Stimulated activated CD4-positive, alpha-beta T cell treated with anti-CD3 and anti-CD28 coated beads, TNF-alpha, amount 100 ng/mL, for 48 hours (primary cell): Measurements from ENCODE around the gene MTCL1.
A peak's percentile ranks its signal among the peaks of the same experiment; 100 is the strongest.

Experiments
- DNase-seq, 3 donors: peaks; one replicate each; pipeline ENCODE4 v3.0.0-alpha.2; 2020; ENCODE audit warnings: low read depth in 3 of 3

The MTCL1 gene

DNA sequence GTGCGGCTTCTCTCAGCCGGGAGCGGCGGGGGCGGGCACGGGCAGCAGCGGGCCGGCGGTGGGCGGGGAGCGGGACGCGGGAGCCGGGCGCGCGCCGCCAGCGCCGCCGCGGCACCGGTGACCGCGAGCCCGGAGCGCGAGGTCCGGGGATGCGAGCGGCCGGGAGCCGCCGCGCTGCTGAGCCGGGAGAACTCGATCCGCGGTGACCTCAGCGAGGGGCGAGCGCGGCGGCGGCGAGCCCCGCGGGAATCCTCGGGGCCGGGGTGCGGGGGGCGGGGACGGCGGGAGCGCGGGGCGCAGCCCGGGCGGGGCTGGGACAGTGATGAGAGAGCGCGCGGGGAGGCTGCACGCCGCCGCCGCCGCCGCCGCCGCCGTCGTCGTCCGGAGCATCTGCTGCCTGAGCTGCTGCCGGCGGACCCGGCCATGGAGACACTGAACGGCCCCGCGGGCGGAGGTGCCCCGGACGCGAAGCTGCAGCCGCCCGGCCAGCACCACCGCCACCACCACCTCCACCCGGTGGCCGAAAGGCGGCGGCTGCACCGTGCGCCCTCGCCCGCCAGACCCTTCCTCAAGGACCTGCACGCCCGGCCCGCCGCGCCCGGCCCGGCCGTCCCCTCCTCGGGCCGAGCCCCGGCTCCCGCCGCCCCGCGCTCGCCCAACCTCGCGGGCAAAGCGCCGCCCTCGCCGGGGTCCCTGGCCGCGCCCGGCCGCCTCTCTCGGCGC is at the start of gene MTCL1:
Gene MTCL1, plus strand, starts transcription at position 319 of the 723 bp plus-strand sequence. Its CDS starts 105 bp downstream, at position 424.
- peak in 1 of 3 donors; percentile 28 for DNase-seq

DNA sequence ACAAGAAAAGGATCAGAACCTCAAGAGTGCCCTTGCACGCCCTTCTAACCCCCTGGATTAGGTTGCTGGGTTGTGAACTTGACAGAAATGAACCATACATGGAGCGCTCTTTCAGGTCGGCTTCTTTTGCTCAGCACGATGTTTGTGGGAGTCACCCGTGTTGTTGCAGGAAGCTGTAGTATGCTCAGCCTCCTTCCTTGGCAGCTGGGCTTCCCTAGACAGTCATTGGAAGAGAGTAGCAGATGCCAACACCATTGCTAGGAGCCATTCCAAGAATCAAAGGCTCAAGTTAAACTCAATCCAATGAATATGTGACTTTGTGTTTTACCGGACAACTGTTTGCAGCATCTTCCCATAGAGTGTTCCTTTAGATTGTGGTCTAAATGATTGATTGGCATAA is 49.1 kb upstream of the MTCL1 start:
- no peak for DNase-seq

DNA sequence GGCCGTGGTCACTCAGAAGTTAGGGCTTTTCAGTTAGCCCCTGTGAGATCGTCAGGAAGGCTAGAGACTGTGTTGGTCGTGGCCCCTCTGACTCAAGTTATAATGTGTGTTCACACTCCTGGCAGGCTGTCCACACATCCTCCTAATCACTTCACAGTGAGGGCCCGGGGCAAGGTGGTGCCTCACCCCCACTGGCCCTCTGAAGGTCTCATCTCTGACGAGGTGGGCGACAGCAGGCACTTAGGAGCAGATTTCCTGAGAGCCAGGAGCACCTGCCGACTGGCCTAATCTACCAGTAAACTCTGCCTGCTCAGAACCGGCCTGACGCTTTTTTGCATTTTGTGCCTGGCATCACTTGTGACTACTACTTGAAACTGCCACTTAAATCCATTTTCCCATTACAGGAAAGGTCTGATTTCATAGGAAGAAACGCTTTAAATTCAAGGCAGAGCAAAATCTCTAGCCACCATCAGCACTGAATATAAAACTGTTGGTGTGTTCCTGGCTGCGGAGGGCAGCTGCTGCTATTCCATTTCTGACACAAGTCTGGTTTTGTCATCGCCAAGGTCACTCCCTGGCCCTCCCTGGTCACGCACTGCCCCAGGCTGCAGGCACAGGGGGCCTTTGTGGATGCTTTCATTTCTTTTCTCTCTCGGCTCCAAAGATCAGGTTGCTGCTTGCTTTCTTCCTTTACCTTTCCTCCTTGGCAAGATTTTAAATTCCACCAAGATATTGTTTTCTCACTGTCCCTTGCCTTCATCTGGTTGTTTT is 48.1 kb upstream of the MTCL1 start:
- no peak for DNase-seq

DNA sequence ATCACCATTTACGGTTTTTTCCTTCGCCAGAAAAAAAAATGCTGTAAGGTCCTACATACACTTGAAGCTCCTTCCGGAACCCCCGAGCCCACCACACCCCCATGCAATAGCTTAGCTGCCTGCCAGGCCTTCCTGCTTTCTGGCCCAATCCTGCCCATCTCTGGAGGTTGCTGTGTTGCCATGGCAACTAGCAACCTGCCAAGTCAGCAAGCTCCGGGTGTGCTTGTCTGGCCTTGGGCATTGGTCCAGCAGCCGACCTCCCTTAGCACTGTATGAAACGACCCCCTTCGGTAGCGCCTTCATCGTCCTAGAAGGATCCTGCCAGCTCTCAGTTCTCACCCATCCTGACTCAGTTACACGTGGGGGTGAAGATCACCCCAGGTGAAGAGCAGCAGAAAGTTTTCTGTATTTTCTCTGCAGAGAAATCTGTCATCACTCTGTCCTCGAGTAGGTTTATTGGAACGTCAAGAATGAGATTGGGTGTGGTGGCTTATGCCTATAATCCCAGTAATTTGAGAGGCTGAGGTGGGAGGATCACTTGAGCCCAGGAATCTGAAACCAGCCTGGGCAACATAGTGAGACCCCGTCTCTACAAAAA is 47.4 kb upstream of the MTCL1 start:
- DNase-seq: no peak

DNA sequence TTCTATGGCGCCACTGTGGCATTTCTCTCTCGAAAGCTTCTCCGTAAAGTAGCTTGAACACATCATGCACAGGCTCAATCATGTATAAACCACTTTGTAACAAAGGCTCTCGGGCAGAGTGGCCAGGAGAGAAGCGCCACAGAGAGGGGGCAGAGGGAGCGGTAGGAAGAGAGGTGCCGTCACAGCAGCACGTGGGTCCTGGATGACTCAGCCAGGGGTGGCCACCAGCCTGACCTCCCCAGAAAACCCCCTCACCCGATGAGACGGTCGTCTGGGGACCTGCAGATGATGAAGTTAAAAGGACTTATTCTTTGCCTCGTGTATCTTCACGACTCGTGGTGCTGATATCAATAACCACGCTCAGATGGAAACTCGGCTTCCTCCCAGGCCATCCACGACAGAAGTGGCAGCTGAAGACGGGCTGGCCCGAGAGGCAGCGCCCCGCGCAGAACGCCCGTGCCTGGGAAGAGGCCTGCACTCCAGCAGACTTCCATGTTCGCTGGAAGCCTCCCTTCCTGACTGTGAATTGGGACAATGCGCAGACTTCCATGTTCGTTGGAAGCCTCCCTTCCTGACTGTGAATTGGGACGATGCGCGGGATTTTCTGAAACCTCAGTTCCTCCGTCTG is 46.4 kb upstream of the MTCL1 start:
- no peak for DNase-seq

DNA sequence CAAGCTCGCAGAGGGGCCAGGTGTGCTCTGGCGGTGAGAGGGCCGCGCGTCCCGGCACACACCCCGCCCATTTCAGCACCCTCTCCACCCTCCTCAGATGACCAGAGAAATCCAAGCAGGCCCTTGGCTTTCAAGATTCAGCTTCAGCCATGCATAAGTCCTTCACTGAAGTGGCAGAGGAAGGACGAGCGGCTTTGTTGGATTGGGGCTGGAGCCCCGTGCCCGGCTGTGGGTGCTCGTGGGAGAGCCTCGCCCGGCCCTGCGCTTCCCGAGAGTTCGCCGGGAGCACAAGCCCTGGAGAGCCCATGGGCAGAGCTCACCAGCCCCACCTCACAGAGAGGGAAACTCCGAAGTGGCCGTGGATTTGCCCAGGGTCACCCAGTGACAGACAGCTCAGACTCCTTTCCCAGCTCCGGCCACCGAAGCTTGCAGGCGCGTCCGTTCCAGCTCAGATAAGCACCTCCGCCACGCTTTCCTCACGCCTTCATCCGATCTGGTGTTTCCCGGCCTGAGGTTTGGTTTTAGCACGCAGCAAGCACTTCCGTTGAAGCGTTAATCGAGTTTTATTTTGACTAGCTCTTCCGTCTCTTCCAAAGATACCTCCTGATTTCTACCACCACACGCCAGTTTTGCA is 45.6 kb upstream of the MTCL1 start:
- no peak for DNase-seq

DNA sequence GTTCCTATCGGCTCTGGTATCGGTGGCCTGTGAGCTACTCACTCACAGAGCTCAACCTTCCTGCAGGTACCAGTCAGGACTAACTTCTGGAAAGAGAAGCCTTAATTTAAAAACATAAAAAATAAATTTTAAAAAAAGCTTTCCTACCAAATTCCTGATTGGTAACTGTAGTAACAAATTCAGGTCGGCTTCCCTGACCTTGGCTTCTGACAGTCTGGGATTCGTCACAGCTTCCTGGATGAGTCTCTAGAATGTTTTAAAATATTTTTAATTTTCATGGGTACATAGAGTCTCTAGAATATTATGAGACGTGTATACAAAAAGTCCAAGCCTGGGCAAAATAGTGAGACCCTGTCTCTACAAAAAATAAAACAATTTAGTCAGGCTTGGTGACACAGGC is 45.0 kb upstream of the MTCL1 start:
- DNase-seq: no peak

DNA sequence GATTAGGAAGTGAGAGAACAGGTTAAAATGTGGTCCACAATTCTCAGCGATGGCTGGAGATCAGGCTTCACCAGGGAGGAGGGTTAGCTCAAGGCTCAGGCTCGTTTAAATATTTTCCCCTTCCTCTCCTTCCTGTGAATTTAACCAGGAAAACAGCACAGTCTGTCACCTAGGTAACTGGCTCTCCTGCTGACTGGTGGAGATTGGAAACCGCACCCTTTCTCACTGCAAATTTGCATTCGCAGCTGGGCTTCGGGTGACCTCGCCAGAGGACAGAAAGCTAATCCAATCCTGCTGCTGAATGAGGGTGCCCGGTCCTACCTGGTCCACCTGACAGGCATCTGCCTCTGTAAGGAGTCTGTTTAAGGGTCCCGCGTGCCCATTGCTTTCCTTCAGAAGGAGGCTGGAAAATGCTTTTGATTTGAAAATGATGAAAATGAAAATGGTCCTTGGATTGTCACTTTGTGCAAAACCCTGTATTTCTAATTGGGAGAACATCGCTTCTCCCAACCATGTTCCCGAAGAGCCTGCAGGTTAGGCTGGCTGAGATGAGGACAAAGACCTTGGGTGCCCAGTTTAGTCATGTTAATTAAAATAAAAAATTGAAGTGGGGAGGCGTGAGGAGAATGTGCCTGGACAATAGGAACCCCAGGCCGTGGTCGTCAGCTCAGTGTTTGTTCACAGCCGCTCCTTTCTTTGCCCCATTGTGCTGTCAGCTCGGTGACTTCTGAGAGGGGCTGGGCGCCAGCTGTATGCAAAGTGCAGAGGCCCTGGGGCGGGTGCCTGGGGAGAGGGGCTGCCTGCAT is 43.4 kb upstream of the MTCL1 start:
- DNase-seq: no peak

DNA sequence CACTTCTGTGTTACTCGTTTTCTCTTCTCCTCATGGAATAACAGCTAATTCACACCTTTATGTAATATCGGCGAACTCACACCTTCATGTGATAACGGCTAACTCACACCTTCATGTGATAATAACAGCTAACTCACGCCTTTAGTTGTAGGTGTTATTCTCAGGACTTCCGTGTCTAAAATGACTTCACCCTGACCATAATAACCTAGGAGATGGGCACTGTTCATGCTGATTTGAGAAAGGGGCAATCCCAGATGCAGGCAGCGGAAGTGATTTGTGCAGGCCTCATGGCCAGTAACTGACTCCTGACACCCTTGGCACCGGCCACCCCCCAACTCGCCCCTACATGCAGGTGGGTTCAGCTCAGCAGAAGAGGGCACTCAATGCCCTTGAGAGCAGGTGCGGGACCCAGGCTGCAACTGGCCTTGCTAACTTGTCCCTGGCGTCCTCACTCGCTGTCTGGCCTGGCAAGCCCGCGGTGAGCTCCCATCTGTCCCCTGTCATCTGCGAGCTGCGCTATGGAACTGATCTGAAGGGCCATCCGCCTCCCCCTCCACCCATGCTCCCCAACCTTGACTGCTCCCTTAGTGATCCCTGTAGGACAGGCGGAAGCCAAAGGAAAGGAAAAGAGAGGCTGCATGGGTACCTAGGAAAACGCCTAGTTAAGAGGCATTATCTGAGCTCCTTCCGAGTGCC is 42.6 kb upstream of the MTCL1 start:
- DNase-seq: no peak

DNA sequence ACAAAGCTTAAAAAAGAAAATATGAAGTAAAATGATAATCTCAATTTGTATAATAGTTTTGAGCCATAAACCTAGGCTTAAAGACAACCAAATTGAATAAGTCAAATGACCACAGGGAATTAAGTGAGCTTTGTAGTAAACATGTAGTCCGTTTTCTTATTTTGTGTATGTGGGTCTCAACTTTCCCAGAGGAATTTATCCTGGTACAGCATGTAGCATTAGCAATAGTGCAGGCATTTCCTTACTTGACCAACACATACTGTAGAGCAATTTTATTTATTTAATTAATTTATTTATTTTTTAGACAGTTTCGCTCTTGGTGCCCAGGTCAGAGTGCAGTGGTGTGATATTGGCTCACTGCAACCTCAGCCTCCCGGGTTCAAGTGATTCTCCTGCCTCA is 37.5 kb upstream of the MTCL1 start:
- DNase-seq: no peak

DNA sequence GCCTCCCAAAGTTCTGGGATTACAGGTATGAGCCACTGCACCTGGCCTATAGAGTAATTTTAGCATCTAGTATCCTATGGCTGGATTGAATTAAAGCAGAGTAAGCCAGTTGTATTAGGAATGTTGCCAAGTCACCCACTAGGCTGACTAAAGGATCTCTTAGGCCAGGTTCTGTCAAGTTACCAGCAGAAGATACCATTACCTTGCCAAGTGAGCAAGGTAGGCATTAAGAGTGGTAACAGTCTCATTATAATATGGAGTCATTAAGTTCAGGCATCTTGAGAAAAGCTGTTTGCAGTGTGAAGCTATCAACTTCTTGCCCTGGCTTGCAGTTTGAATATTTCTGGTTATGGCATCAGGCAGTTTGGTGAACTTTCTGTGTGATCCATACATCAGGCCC is 37.0 kb upstream of the MTCL1 start:
- DNase-seq: no peak

DNA sequence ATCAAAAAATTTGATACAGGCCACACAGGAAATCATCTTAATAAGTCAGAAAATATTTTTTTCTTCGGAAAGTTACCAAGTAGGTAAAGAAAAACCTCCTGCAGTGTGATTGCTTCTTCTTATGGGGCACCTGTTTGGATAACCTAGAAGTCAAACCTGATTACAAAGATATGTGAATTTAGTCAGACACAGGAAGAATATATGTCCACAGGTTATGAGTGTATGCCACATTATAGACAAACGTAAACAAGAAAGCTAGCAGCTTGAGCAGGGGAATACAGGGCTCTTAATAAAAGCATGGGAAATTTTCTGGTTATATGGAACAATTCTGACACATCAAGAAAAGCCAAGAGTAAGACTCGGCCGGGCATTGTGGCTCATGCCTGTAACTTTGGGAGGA is 35.8 kb upstream of the MTCL1 start:
- DNase-seq: no peak

DNA sequence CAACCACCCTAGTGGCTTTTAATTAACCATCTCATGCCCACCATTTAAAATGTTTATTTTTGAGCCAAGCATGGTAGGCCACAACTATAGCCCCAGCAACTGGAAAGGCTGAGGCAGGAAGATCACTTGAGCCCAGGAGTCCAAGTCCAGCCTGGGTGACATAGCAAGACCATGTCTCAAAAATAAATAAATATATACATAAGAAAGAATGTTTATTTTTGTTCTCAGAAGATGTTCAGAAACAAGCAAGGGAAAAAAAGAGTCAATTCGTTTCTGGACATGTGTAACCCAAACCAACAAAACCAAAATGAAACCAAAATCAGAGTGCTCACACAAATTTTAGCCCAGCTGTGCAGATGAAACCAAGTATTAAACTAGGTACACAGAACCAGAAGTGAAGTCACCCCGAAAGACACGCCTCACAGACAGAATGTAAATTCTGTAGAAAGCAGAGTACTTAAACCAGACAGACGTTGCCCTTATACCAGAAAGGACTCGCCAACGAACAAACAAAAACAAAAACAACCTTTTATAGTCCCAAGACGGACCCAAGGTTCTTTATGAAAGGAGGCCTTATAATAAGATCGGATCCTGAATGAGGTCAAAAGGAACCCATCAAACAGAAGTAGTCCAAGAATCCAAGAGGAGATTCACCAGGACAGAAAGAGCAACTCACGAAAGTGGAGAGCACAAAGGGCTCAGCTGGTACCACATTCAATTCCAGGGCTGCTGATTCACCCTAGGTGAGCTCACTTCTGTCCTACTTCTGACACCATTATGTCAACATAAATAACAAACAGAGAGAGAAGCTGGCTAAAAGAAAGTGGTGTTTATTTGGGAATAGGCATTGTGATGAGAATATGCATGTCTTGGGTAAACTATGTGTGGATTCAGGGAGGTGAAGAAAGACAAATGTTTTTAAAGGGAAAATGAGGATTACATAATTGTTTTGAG is 31.8 kb upstream of the MTCL1 start:
- no peak for DNase-seq

DNA sequence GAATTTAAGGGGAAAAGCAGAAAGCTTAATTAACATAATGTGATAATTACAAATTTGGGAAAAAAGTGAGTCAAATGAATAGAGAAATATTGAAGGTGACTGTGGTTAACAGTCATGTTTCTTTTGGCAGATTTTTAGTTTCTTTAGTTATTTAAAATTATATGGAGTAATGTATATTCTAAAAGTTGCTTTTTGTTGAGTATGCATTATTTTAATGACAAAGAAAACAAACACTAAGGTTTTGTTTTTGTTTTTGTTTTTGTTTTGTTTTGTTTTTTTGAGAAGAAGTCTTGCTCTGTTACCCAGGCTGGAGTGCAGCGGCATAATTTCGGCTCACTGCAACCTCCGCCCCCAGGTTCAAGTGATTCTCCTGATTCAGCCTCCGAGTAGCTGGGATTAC is 30.3 kb upstream of the MTCL1 start:
- DNase-seq: no peak

DNA sequence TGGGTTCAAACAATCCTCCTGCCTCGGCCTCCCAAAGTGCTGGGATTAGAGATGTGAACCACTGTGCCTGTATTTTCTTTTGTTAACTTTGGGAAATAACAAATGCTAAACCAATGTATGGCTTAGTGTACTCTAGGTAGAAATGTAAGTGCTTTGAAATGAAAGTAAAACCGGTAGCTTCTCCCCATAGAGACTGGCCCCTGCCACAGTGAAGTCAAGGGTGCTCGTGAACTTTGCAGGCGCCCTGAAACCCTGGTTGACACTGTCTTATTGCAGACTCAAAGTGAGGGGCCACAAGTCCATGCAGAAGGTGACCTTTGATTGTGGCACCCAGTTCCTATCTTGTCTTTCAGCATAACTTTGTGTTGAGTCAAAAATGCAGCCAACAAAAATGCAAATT is 24.2 kb upstream of the MTCL1 start:
- DNase-seq: no peak

DNA sequence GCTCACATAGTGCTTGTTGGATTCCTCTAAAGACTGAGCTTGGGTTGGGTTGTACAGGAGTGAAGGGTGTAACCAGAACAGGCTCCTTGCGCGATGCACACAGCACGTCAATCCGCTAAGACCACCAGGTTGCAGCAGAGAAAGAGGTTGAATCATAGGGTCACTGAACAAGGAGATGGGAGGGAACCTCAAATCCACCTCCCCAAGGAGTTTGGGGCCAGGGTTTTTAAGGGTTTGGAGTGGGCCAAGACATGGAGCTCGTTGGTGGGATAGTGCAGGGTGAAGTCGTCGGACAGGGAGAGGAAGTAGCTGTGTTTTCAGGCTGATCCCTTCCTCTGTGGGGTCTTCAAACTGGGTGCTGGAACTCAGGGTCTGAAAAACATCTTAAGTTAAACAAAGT is 20.8 kb upstream of the MTCL1 start:
- no peak for DNase-seq

DNA sequence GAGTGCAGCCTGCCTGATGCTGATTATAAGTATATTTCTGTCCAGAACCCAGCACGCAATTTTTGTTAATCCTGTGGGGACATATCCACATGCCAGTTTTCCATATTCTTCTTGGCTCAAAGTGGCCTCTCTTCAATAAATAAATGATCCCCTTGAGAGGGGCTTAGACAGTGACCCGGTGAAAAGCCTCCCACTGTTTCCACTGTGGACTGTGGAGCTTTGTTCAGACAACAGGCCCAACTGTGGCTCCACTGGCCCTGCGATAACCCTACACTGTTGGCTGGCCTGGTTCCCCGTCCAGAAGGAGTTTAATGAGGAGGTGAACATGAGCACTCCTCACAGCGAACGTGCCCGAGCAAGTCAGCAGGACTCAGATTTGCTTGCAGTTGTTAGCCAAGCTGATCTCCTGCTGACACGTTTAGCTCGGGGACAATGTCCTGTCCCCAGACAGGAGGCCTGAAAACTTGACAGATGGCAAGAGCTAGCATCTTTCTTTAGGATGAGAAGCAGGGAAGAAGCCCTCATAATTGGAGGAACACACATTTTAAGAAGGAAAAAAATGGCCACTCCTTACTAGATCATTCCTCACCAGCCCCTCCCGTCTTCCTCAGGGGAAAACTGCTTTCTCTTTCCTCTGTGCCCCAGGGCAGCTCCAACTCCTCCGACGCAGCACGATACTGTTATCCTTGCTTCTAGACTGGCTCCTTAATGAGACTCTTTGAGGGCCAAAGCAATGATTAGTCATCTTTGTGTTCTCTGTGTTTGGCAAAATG is 20.0 kb upstream of the MTCL1 start:
- DNase-seq: no peak

DNA sequence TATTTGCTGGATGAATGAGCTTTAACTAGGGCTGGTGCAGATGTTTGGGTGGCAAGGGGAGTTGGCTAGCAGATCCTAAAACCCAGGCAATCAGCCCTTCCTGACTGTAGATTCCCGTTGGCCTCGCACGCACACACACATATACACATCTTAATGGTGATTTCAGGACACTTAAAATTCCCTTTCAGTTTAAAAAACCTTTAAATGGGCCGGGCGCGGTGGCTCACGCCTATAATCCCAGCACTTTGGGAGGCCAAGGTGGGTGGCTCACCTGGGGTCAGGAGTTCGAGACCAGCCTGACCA is 19.5 kb upstream of the MTCL1 start:
- DNase-seq: no peak

DNA sequence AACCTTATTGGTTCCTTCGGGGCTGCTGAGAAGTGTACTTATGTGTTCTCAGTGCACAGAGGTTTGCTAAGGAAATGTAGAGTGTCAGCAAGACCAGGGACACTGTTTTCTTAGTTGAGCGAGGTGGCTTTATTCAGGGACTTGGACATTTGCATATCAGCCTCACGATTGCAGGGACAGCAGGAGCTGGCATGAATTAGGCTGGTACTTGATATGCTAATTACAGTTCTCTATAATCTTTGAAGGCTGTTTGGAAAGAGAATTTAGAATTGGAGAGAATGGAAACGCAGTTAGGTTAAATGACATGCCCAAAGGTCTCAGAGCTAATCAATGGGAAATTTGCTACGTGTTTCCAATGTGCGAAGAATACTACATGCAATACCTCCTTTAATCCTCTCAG is 18.7 kb upstream of the MTCL1 start:
- DNase-seq: no peak
